ENCODE results near the gene BIRC2. TPM values are rescaled to one million over a fixed set of nuclear protein-coding genes. Genes with fewer than 3 reads are reported as not detected.
"Not testable (repeated sequence)": the region's sequence is repeated elsewhere in the genome, so short reads cannot be mapped to it uniquely, and the experiment has no call there.

Gene BIRC2
- total and polyA plus RNA-seq, 10 of the 15 experiments (the other 5 are each of a cell fraction or from before 2014, with no cell fraction given), result 13.8 to 75.8 (median 26.5) TPM

DNA sequence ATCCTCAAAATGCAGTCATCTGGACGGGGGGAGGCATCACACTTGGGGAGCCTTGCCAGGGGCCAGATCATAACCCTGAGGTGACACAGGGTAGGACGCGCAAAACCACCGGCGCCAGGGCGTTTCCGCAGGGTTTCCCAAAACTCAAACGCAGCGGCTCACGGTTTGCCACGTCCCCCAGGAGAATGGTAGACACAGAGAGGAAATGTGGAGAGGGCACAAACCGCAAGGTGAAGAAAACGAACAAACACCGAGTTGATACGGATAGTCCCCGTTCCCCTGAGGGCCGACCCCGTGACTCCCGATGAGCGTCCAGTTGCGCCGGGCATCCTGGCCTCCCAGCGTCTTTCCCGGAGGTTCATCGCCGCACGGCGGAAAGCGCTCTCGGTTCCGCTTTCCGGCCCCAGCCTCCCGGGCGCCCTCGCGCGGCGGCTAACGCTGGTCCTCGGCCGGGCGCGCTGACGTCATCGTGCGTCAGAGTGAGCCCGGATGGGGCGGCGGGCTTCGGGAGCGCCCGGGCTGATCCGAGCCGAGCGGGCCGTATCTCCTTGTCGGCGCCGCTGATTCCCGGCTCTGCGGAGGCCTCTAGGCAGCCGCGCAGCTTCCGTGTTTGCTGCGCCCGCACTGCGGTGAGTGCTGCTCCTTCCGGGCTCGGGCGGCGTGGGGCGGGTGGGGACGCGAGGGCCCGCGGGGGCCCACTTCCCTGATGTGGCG is at the start of gene BIRC2 (continued):
- TF ChIP-seq, protein P1, sequence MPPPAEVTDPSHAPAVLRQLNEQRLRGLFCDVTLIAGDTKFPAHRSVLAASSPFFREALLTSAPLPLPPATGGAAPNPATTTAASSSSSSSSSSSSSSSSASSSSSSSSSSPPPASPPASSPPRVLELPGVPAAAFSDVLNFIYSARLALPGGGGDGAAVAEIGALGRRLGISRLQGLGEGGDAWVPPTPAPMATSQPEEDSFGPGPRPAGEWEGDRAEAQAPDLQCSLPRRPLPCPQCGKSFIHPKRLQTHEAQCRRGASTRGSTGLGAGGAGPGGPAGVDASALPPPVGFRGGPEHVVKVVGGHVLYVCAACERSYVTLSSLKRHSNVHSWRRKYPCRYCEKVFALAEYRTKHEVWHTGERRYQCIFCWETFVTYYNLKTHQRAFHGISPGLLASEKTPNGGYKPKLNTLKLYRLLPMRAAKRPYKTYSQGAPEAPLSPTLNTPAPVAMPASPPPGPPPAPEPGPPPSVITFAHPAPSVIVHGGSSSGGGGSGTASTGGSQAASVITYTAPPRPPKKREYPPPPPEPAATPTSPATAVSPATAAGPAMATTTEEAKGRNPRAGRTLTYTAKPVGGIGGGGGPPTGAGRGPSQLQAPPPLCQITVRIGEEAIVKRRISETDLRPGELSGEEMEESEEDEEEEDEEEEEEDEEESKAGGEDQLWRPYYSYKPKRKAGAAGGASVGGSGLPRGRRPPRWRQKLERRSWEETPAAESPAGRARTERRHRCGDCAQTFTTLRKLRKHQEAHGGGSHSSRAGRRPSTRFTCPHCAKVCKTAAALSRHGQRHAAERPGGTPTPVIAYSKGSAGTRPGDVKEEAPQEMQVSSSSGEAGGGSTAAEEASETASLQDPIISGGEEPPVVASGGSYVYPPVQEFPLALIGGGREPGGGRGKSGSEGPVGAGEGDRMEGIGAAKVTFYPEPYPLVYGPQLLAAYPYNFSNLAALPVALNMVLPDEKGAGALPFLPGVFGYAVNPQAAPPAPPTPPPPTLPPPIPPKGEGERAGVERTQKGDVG (CRISPR knock-in tag; IDR thresholded peaks at IDR 0.05), result peak; percentile 63; the same call in 1 of the 2 replicates
- TF ChIP-seq IKZF2 (IDR thresholded peaks at IDR 0.05) (peak; percentile 100), ZNF592 (IDR thresholded peaks at IDR 0.05) (peak; percentile 83)

GRCh38 chr11:102300837-102301236 is 46.2 kb upstream of the BIRC2 start:
- H4K20me1 ChIP-seq (ENCODE audit: control insufficient read depth, insufficient read depth); intact Hi-C loops (cut with micrococcal nuclease; ENCODE audit: unreplicated experiment); H3K4me3 ChIP-seq; RAD21 ChIA-PET (ENCODE audit: unreplicated experiment); H3K79me2 ChIP-seq (ENCODE audit: control insufficient read depth, insufficient read depth, low read length); BruUV-seq (replicated peaks); H3K36me3 ChIP-seq (ENCODE audit: control insufficient read depth in 2 of 2, insufficient read depth in 2 of 2, low read length in 1 of 2); H2AFZ ChIP-seq (ENCODE audit: control insufficient read depth, low read depth, low read length); H3K9ac ChIP-seq (ENCODE audit: control insufficient read depth, insufficient read depth, low read length); H3K9me3 ChIP-seq (replicated peaks; ENCODE audit: control insufficient read depth, insufficient read depth, low read length); DNase-seq (ENCODE audit: low read depth, low spot score); POLR2A ChIA-PET; H3K4me2 ChIP-seq (ENCODE audit: control insufficient read depth, insufficient read depth); ATAC-seq; in situ Hi-C loops (cut with MboI); H3K27me3 ChIP-seq (replicated peaks in 1 of 2; ENCODE audit: control insufficient read depth in 2 of 2, insufficient read depth in 2 of 2, low read length in 1 of 2); H3K4me1 ChIP-seq (ENCODE audit: control insufficient read depth, insufficient read depth, low read length); FAIRE-seq; H3K27ac ChIP-seq (ENCODE audit: control insufficient read depth, insufficient read depth): not testable (repeated sequence)
- ChIA-PET SMC1A (ENCODE audit: uncharacterized antibody, unreplicated experiment) (interaction anchor here (14.6 kb wide), 1 partner anchor 15 kb away, joined by 255 read pairs; the partner anchor contains the start of gene BIRC3), CTCF (interaction anchor here (1.3 to 2.0 kb wide), 2 partner anchors 14 to 41 kb away, joined by 3 to 6 read pairs; no protein-coding TSS in a partner anchor)
- WGBS (ENCODE audit: insufficient coverage, insufficient replicate concordance, low lambda C conversion rate, missing lambda C conversion rate), result 57% methylated on average over 2 of the region's 2 CpGs

All from GM12878 (cell line).